ENCODE results near the gene RC3H2. TPM values are rescaled to one million over a fixed set of nuclear protein-coding genes. Genes with fewer than 3 reads are reported as not detected.
"Not testable (repeated sequence)": the region's sequence is repeated elsewhere in the genome, so short reads cannot be mapped to it uniquely, and the experiment has no call there.

The RC3H2 gene
- total RNA-seq, 1 donor from 2014 or later = 71.7 TPM

- Mint-ChIP-seq H3K4me1 (ENCODE audit: low read depth, unreplicated experiment) (no peaks in the 10 kb centered on the region), H3K27me3 (ENCODE audit: unreplicated experiment) (no peaks in the 10 kb centered on the region), H3K27ac (ENCODE audit: unreplicated experiment) (no peak overlapping the region), H3K4me3 (ENCODE audit: unreplicated experiment) (no peak overlapping the region), H3K9me3 (ENCODE audit: unreplicated experiment) (no peaks in the 10 kb centered on the region), H3K36me3 (ENCODE audit: unreplicated experiment) (peaks cover 4% of the 10 kb centered on the region)
- TF ChIP-seq, protein P1, sequence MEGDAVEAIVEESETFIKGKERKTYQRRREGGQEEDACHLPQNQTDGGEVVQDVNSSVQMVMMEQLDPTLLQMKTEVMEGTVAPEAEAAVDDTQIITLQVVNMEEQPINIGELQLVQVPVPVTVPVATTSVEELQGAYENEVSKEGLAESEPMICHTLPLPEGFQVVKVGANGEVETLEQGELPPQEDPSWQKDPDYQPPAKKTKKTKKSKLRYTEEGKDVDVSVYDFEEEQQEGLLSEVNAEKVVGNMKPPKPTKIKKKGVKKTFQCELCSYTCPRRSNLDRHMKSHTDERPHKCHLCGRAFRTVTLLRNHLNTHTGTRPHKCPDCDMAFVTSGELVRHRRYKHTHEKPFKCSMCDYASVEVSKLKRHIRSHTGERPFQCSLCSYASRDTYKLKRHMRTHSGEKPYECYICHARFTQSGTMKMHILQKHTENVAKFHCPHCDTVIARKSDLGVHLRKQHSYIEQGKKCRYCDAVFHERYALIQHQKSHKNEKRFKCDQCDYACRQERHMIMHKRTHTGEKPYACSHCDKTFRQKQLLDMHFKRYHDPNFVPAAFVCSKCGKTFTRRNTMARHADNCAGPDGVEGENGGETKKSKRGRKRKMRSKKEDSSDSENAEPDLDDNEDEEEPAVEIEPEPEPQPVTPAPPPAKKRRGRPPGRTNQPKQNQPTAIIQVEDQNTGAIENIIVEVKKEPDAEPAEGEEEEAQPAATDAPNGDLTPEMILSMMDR (IDR thresholded peaks at IDR 0.05; ENCODE audit: partially characterized antibody, unreplicated experiment) = no peak
- no peak for DNase-seq
These were observed 60.0 kb downstream of the RC3H2 start for GRCh38 chr9:122845116-122845515.

DNA sequence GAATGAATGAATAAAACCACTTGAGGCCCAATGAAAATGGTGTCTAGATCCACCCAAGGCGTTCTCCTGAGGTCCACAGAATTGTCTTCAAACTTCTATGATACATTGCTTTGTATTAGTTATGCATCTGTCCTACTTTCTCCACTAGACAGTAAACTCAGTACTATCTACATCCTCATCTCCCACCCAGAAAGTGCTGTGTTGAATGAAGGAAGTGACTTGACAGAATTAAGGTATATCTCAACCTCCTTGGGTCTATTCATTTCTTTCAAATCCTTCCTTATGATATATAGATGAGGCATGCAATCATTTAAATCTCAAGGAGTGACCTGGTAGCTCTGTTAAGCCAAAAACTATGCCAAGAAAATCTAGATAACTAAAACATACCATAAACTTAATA is 61.0 kb downstream of the RC3H2 start:
- no peak overlapping the region for H3K27ac Mint-ChIP-seq (ENCODE audit: unreplicated experiment)
- H3K36me3 Mint-ChIP-seq (ENCODE audit: unreplicated experiment) = peaks cover 10% of the 10 kb centered on the region
- DNase-seq = no peak
- TF ChIP-seq, protein P1 (IDR thresholded peaks at IDR 0.05; ENCODE audit: partially characterized antibody, unreplicated experiment) = no peak
- H3K4me3 Mint-ChIP-seq (ENCODE audit: unreplicated experiment) = no peak overlapping the region
- peaks cover 1% of the 10 kb centered on the region for H3K9me3 Mint-ChIP-seq (ENCODE audit: unreplicated experiment)
- no peaks in the 10 kb centered on the region for H3K27me3 Mint-ChIP-seq (ENCODE audit: unreplicated experiment)
- H3K4me1 Mint-ChIP-seq (ENCODE audit: low read depth, unreplicated experiment) = no peaks in the 10 kb centered on the region

- no peak for DNase-seq
- peaks cover 6% of the 10 kb centered on the region for H3K9me3 Mint-ChIP-seq (ENCODE audit: unreplicated experiment)
- H3K27ac Mint-ChIP-seq (ENCODE audit: unreplicated experiment) = no peak overlapping the region
- peaks cover 3% of the 10 kb centered on the region for H3K27me3 Mint-ChIP-seq (ENCODE audit: unreplicated experiment)
- TF ChIP-seq, protein P1 (IDR thresholded peaks at IDR 0.05; ENCODE audit: partially characterized antibody, unreplicated experiment) = no peak
- no peak overlapping the region for H3K4me3 Mint-ChIP-seq (ENCODE audit: unreplicated experiment)
- no peaks in the 10 kb centered on the region for H3K4me1 Mint-ChIP-seq (ENCODE audit: low read depth, unreplicated experiment)
- H3K36me3 Mint-ChIP-seq (ENCODE audit: unreplicated experiment) = peaks cover 10% of the 10 kb centered on the region
These were observed 63.7 kb downstream of the RC3H2 start for GRCh38 chr9:122841501-122841900.

- not testable (repeated sequence) for H3K36me3 Mint-ChIP-seq (ENCODE audit: unreplicated experiment); H3K4me1 Mint-ChIP-seq (ENCODE audit: low read depth, unreplicated experiment); DNase-seq; H3K9me3 Mint-ChIP-seq (ENCODE audit: unreplicated experiment); H3K27ac Mint-ChIP-seq (ENCODE audit: unreplicated experiment); H3K27me3 Mint-ChIP-seq (ENCODE audit: unreplicated experiment); H3K4me3 Mint-ChIP-seq (ENCODE audit: unreplicated experiment)
These were observed 66.7 kb downstream of the RC3H2 start for GRCh38 chr9:122838441-122838840.

DNA sequence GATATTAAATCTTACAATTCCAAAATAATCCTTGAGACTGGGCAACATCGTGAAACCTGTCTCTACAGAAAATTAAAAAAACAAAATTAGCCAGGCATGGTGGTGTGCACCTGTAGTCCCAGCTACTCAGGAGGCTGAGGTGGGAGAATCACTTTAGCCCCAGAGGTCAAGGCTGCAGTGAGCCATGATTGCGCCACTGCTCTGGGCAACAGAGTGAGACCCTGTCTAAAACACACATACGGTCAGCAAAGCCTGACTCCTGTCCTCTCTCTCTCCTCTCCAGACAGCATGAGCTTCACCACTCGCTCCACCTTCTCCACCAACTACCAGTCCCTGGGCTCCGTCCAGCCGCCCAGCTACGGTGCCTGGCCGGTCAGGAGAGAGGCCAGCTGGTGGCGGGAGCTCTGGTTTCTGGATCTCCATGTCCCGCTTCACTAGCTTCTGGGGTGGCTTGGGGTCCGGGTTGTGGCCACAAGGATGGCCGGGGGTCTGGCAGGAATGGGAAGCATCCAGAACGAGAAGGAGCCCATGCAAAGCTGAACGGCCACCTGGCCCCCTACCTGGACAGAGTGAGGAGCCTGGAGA is 67.8 kb downstream of the RC3H2 start:
- Mint-ChIP-seq H3K4me1 (ENCODE audit: low read depth, unreplicated experiment) (peaks cover 8% of the 10 kb centered on the region), H3K9me3 (ENCODE audit: unreplicated experiment) (peaks cover 6% of the 10 kb centered on the region), H3K27me3 (ENCODE audit: unreplicated experiment) (peaks cover 3% of the 10 kb centered on the region), H3K4me3 (ENCODE audit: unreplicated experiment) (no peak overlapping the region), H3K27ac (ENCODE audit: unreplicated experiment) (no peak overlapping the region), H3K36me3 (ENCODE audit: unreplicated experiment) (peaks cover 5% of the 10 kb centered on the region)
- DNase-seq = no peak
- TF ChIP-seq, protein P1 (IDR thresholded peaks at IDR 0.05; ENCODE audit: partially characterized antibody, unreplicated experiment) = no peak
